WTC11 (cell line): ENCODE data around the gene FAM47A. TPM values are rescaled to one million over a fixed set of nuclear protein-coding genes. Genes with fewer than 3 reads are reported as not detected.

Source experiments
- ATAC-seq: fragments of 200-7000 bp; cut with Tn5 transposase; 2 replicates; pipeline ENCODE4 v1.10.0; 2021; ENCODE audit warnings: mild to moderate bottlenecking, moderate library complexity
- CTCF ChIA-PET: fragments of 300-600 bp; sonication (Branson Sonifier 250); formaldehyde crosslinking; loops from one replicate; lab custom pipeline; 2021; ENCODE audit warnings: antibody characterized with exemption; lab: Charles Lee
- POLR2A ChIA-PET: fragments of 350-600 bp; sonication (Branson Sonifier 250); formaldehyde crosslinking; loops from one replicate; lab custom pipeline; 2021; ENCODE audit warnings: antibody characterized with exemption; lab: Charles Lee
- DNase-seq: peaks from one replicate; pipeline ENCODE4 v3.0.0; 2021; ENCODE audit warnings: low spot score
- H3K27ac Mint-ChIP-seq: 2 replicates; pipeline ENCODE4 v1.8.0; 2021; ENCODE audit warnings: mixed read lengths
- H3K27me3 Mint-ChIP-seq: 2 replicates; pipeline ENCODE4 v1.8.0; 2021; ENCODE audit warnings: low read depth, mild to moderate bottlenecking, moderate library complexity, mixed read lengths
- H3K36me3 Mint-ChIP-seq: 2 replicates; pipeline ENCODE4 v1.8.0; 2021; ENCODE audit warnings: mixed read lengths
- H3K4me1 Mint-ChIP-seq: 2 replicates; pipeline ENCODE4 v1.8.0; 2022; ENCODE audit warnings: mixed read lengths
- H3K4me3 Mint-ChIP-seq: 2 replicates; pipeline ENCODE4 v1.8.0; 2021; ENCODE audit warnings: mild to moderate bottlenecking, moderate library complexity, mixed read lengths
- H3K9me3 Mint-ChIP-seq: 2 replicates; pipeline ENCODE4 v1.8.0; 2021; ENCODE audit warnings: mixed read lengths
- AFF4 ChIP-seq: sonication (generic); formaldehyde crosslinking; IDR thresholded peaks from 2 replicates; pipeline ENCODE4 v1.8.1; 2023; ENCODE audit warnings: mild to moderate bottlenecking, missing genetic modification reagents, borderline replicate concordance
- ATF3 ChIP-seq: sonication (generic); formaldehyde crosslinking; conservative IDR thresholded peaks from 2 replicates; pipeline ENCODE4 v1.8.1; 2022; ENCODE audit warnings: mild to moderate bottlenecking, missing genetic modification reagents
- ESRRA ChIP-seq: sonication (generic); formaldehyde crosslinking; IDR thresholded peaks from 2 replicates; pipeline ENCODE4 v1.8.1; 2022; ENCODE audit warnings: mild to moderate bottlenecking, missing genetic modification reagents, borderline replicate concordance
- FOXK1 ChIP-seq: sonication (generic); formaldehyde crosslinking; IDR thresholded peaks from 2 replicates; pipeline ENCODE4 v1.8.0; 2022; ENCODE audit warnings: mild to moderate bottlenecking, moderate library complexity, missing genetic modification reagents
- GTF2I ChIP-seq: fragments of 250-450 bp; sonication (Bioruptor Pico); conservative IDR thresholded peaks from 2 replicates; pipeline ENCODE4 v1.4.0; 2021; ENCODE audit warnings: mild to moderate bottlenecking
- JUN ChIP-seq: sonication (generic); formaldehyde crosslinking; IDR thresholded peaks from 2 replicates; pipeline ENCODE4 v1.8.0; 2023; ENCODE audit warnings: mild to moderate bottlenecking, missing genetic modification reagents
- KAT7 ChIP-seq: sonication (generic); formaldehyde crosslinking; IDR thresholded peaks from 2 replicates; pipeline ENCODE4 v1.8.1; 2023; ENCODE audit warnings: missing genetic modification reagents, mild to moderate bottlenecking, borderline replicate concordance
- MYBL2 ChIP-seq: sonication (generic); formaldehyde crosslinking; IDR thresholded peaks from 2 replicates; pipeline ENCODE4 v1.8.1; 2023; ENCODE audit warnings: mild to moderate bottlenecking, moderate library complexity, missing genetic modification reagents
- NFATC4 ChIP-seq: fragments of 250-450 bp; sonication (Bioruptor Pico); IDR thresholded peaks from 2 replicates; pipeline ENCODE4 v1.9.0; 2021; ENCODE audit warnings: mild to moderate bottlenecking
- NFE2L1 ChIP-seq: sonication (generic); formaldehyde crosslinking; IDR thresholded peaks from 2 replicates; pipeline ENCODE4 v1.8.1; 2023; ENCODE audit warnings: missing genetic modification reagents
- NR3C1 ChIP-seq: sonication (generic); formaldehyde crosslinking; conservative IDR thresholded peaks from 2 replicates; pipeline ENCODE4 v1.8.1; 2023; ENCODE audit warnings: low read depth, mild to moderate bottlenecking, missing genetic modification reagents
- OVOL2 ChIP-seq: fragments of 250-450 bp; sonication (Bioruptor Pico); IDR thresholded peaks from 2 replicates; pipeline ENCODE4 v1.9.0; 2021; ENCODE audit warnings: mild to moderate bottlenecking, borderline replicate concordance
- PRRX2 ChIP-seq: fragments of 250-450 bp; sonication (Bioruptor Pico); IDR thresholded peaks from 2 replicates; pipeline ENCODE4 v1.8.0; 2021; ENCODE audit warnings: mild to moderate bottlenecking
- SOX15 ChIP-seq: fragments of 250-450 bp; sonication (Bioruptor Pico); IDR thresholded peaks from 2 replicates; pipeline ENCODE4 v1.9.0; 2021; ENCODE audit warnings: mild to moderate bottlenecking
- STAT6 ChIP-seq: sonication (generic); formaldehyde crosslinking; conservative IDR thresholded peaks from 2 replicates; pipeline ENCODE4 v1.8.1; 2023; ENCODE audit warnings: mild to moderate bottlenecking, low read depth, missing genetic modification reagents, moderate library complexity
- ZNF232 ChIP-seq: sonication (generic); formaldehyde crosslinking; IDR thresholded peaks from 2 replicates; pipeline ENCODE4 v1.8.0; 2022; ENCODE audit warnings: mild to moderate bottlenecking, missing genetic modification reagents
- ZNF281 ChIP-seq: sonication (generic); formaldehyde crosslinking; IDR thresholded peaks from 2 replicates; pipeline ENCODE4 v1.8.0; 2023; ENCODE audit warnings: mild to moderate bottlenecking, missing genetic modification reagents
- ZNF423 ChIP-seq: fragments of 250-450 bp; sonication (Bioruptor Pico); IDR thresholded peaks from 2 replicates; pipeline ENCODE4 v2.1.2; 2022; ENCODE audit warnings: mild to moderate bottlenecking, moderate library complexity
- total RNA-seq: library from RNA; stranded (reverse); gene quantifications from 3 replicates; pipeline ENCODE4 v1.2.3, GENCODE V29; 2021
- TF ChIP-seq, protein P1 (sequence below): fragments of 250-450 bp; sonication (Bioruptor Pico); IDR thresholded peaks from 2 replicates; pipeline ENCODE4 v1.9.0; 2021; ENCODE audit warnings: mild to moderate bottlenecking, borderline replicate concordance

FAM47A gene
- total RNA-seq, 1 experiment from 2014 or later, result not detected

- TF ChIP-seq NFATC4 (CRISPR knock-in tag), result no peak
- no peak for TF ChIP-seq ZNF423 (CRISPR knock-in tag)
- TF ChIP-seq PRRX2 (CRISPR knock-in tag), result no peak
- TF ChIP-seq ESRRA (CRISPR knock-in tag), result no peak
Observed at GRCh38 chrX:34144246-34144645, 12.1 kb upstream of the FAM47A start (continued).

DNA sequence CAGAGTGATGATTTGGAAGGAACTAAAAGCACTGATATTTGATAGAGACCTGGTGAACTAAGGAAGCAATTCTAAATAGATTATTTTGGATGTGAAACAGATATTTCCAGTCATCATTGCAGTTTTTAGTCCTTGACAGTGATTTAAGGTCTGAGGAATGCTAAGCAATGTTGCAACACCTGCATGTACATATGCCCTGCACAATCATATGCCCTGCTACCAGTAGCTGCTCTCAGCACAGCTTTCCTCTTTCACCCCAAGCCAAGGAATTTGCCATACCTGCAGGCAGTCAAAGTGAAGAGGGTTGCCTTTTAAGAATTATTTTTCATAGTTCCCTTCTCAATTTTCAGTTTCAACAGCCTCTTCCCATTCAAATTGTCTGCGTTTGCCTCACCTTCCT lies 8.7 kb upstream of the FAM47A start:
- TF ChIP-seq JUN (CRISPR knock-in tag), result no peak
- no peak for TF ChIP-seq SOX15
- no peak for TF ChIP-seq ZNF281 (CRISPR knock-in tag)
- no peak for TF ChIP-seq FOXK1 (CRISPR knock-in tag)
- TF ChIP-seq STAT6 (CRISPR knock-in tag), result no peak
- no peak for TF ChIP-seq MYBL2 (CRISPR knock-in tag)
- TF ChIP-seq, protein P1, sequence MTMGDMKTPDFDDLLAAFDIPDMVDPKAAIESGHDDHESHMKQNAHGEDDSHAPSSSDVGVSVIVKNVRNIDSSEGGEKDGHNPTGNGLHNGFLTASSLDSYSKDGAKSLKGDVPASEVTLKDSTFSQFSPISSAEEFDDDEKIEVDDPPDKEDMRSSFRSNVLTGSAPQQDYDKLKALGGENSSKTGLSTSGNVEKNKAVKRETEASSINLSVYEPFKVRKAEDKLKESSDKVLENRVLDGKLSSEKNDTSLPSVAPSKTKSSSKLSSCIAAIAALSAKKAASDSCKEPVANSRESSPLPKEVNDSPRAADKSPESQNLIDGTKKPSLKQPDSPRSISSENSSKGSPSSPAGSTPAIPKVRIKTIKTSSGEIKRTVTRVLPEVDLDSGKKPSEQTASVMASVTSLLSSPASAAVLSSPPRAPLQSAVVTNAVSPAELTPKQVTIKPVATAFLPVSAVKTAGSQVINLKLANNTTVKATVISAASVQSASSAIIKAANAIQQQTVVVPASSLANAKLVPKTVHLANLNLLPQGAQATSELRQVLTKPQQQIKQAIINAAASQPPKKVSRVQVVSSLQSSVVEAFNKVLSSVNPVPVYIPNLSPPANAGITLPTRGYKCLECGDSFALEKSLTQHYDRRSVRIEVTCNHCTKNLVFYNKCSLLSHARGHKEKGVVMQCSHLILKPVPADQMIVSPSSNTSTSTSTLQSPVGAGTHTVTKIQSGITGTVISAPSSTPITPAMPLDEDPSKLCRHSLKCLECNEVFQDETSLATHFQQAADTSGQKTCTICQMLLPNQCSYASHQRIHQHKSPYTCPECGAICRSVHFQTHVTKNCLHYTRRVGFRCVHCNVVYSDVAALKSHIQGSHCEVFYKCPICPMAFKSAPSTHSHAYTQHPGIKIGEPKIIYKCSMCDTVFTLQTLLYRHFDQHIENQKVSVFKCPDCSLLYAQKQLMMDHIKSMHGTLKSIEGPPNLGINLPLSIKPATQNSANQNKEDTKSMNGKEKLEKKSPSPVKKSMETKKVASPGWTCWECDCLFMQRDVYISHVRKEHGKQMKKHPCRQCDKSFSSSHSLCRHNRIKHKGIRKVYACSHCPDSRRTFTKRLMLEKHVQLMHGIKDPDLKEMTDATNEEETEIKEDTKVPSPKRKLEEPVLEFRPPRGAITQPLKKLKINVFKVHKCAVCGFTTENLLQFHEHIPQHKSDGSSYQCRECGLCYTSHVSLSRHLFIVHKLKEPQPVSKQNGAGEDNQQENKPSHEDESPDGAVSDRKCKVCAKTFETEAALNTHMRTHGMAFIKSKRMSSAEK (CRISPR knock-in tag), result no peak
- TF ChIP-seq AFF4, result no peak
- TF ChIP-seq ZNF232 (CRISPR knock-in tag), result no peak
- TF ChIP-seq OVOL2, result no peak
- no peak for TF ChIP-seq KAT7 (CRISPR knock-in tag)
- no peak for TF ChIP-seq ATF3 (CRISPR knock-in tag)
- TF ChIP-seq NFE2L1 (CRISPR knock-in tag), result no peak
- TF ChIP-seq NR3C1 (CRISPR knock-in tag), result no peak
- TF ChIP-seq GTF2I (CRISPR knock-in tag), result no peak
- H3K4me1 Mint-ChIP-seq, result no peaks in the 10 kb centered on the region
- ATAC-seq, result no peak
- ChIA-PET POLR2A (no interaction called here), CTCF (no interaction called here)
- no peaks in the 10 kb centered on the region for H3K36me3 Mint-ChIP-seq
- no peak overlapping the region for H3K27ac Mint-ChIP-seq
- DNase-seq, result no peak
- H3K27me3 Mint-ChIP-seq, result no peaks in the 10 kb centered on the region
- H3K4me3 Mint-ChIP-seq, result no peak overlapping the region
- peaks cover 6% of the 10 kb centered on the region; the same call in 1 of the 2 replicates for H3K9me3 Mint-ChIP-seq
